Measurements from ENCODE around the gene CHEK2. TPM values are rescaled to one million over a fixed set of nuclear protein-coding genes. Genes with fewer than 3 reads are reported as not detected.

Gene CHEK2
- polyA plus RNA-seq (2012; ENCODE audit: missing spikeins): 21.5 TPM

- peak; percentile 81 for TF ChIP-seq POLR2AphosphoS5 (IDR thresholded peaks at IDR 0.05; ENCODE audit: low read depth, low read length)
- TF ChIP-seq TAF1 (IDR thresholded peaks at IDR 0.05; ENCODE audit: borderline replicate concordance, low read depth, low read length): peak; percentile 62; the same call in 1 of the 2 replicates
- TF ChIP-seq POLR2A (IDR thresholded peaks at IDR 0.05; ENCODE audit: low read depth, low read length): peak; percentile 80
- peak; percentile 99 for FAIRE-seq
- DNase-seq (ENCODE audit: insufficient read length): peak; percentile 88
Measured at GRCh38 chr22:28741785-28742561, at the start of gene CHEK2, which contains the start of gene HSCB. TSS of gene CHEK2 (minus strand) at chr22:28741820. CDS start at chr22:28734721, 7,099 bp downstream. TSS of gene HSCB (plus strand) at chr22:28742039. CDS start at chr22:28742096, 57 bp downstream.

- no peak for TF ChIP-seq POLR2AphosphoS5 (IDR thresholded peaks at IDR 0.05; ENCODE audit: low read depth, low read length)
- no peak for TF ChIP-seq POLR2A (IDR thresholded peaks at IDR 0.05; ENCODE audit: low read depth, low read length)
- no peak for TF ChIP-seq TAF1 (IDR thresholded peaks at IDR 0.05; ENCODE audit: borderline replicate concordance, low read depth, low read length)
- FAIRE-seq (peak; percentile 24), DNase-seq (ENCODE audit: insufficient read length) (no peak)
Measured at GRCh38 chr22:28791124-28791523, 49.5 kb upstream of the CHEK2 start.

- DNase-seq (ENCODE audit: insufficient read length) (no peak), FAIRE-seq (no peak)
- TF ChIP-seq POLR2AphosphoS5 (IDR thresholded peaks at IDR 0.05; ENCODE audit: low read depth, low read length): no peak
- TF ChIP-seq POLR2A (IDR thresholded peaks at IDR 0.05; ENCODE audit: low read depth, low read length): no peak
- no peak for TF ChIP-seq TAF1 (IDR thresholded peaks at IDR 0.05; ENCODE audit: borderline replicate concordance, low read depth, low read length)
Measured at GRCh38 chr22:28788601-28789000, 47.0 kb upstream of the CHEK2 start.

DNA sequence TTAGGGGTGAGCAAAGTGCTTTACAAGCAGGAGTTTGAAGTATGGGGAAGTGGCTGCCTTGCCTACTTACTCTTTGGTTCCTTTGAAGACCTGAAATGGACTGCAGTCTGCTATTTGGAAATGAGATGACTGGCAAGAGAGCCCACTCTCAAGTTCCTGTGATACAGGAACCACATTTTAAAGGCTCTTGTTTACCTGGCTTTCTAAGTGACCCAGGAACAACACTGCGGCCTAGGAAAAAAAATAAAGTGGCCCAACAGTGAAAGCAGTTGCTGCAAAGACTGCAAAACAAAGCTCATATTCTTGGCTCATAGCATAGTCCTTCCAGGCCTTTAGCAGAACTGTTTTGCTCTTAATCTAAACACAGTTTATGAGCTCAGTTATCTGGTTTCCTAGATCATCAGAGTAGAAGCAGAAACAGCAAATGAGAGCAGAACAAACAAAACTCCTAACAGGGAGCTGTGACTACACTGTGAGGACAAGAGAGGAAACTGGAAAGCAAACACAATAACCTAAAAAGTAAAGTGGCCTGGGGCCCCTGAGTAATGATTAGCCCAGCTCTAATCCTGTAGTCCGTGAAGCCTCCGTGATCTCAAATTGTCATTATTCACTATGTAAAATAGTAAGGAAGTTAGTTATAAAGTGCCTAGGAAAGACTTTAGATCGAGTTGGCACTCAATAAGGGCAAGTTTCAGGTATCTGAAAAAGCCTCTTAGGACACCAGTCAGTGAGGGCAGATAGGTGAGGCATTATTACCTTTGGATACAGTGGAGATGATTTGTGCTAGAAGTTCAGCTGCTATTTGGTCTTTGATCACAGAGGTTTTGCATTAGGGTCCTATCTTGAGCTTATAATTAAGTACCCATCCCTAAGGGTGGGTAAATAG is 42.4 kb upstream of the CHEK2 start:
- FAIRE-seq (no peak), DNase-seq (ENCODE audit: insufficient read length) (no peak)
- no peak for TF ChIP-seq POLR2A (IDR thresholded peaks at IDR 0.05; ENCODE audit: low read depth, low read length)
- no peak for TF ChIP-seq POLR2AphosphoS5 (IDR thresholded peaks at IDR 0.05; ENCODE audit: low read depth, low read length)
- TF ChIP-seq TAF1 (IDR thresholded peaks at IDR 0.05; ENCODE audit: borderline replicate concordance, low read depth, low read length): no peak

GRCh38 chr22:28780296-28780695 is 38.7 kb upstream of the CHEK2 start:
- DNase-seq (ENCODE audit: insufficient read length): no peak
- TF ChIP-seq POLR2AphosphoS5 (IDR thresholded peaks at IDR 0.05; ENCODE audit: low read depth, low read length) (no peak), POLR2A (IDR thresholded peaks at IDR 0.05; ENCODE audit: low read depth, low read length) (no peak), TAF1 (IDR thresholded peaks at IDR 0.05; ENCODE audit: borderline replicate concordance, low read depth, low read length) (no peak)
- FAIRE-seq: no peak

DNA sequence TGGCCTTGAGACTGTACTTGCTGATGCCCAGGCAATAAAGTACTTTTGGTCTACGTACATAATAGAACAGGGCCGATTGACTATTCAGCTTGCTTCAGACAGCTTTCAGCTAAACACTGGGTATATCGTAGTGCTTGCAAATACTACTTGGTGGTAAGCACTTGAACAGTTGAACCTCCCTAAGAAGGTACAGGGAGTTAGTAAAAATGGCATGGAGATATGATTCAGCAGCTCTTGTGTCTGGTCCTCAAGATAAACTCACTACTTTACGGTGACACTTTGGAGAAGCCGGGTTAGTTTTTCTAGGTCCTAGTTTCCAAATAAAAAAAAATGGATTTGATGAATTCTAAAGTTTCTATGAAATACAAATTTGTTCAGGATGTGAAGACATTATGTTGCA is 38.2 kb upstream of the CHEK2 start:
- no peak for FAIRE-seq
- TF ChIP-seq TAF1 (IDR thresholded peaks at IDR 0.05; ENCODE audit: borderline replicate concordance, low read depth, low read length) (no peak), POLR2A (IDR thresholded peaks at IDR 0.05; ENCODE audit: low read depth, low read length) (no peak), POLR2AphosphoS5 (IDR thresholded peaks at IDR 0.05; ENCODE audit: low read depth, low read length) (no peak)
- no peak for DNase-seq (ENCODE audit: insufficient read length)

- TF ChIP-seq POLR2AphosphoS5 (IDR thresholded peaks at IDR 0.05; ENCODE audit: low read depth, low read length) (no peak), POLR2A (IDR thresholded peaks at IDR 0.05; ENCODE audit: low read depth, low read length) (no peak), TAF1 (IDR thresholded peaks at IDR 0.05; ENCODE audit: borderline replicate concordance, low read depth, low read length) (no peak)
- no peak for FAIRE-seq
- DNase-seq (ENCODE audit: insufficient read length): no peak
Measured at GRCh38 chr22:28774378-28774777, 32.8 kb upstream of the CHEK2 start.

DNA sequence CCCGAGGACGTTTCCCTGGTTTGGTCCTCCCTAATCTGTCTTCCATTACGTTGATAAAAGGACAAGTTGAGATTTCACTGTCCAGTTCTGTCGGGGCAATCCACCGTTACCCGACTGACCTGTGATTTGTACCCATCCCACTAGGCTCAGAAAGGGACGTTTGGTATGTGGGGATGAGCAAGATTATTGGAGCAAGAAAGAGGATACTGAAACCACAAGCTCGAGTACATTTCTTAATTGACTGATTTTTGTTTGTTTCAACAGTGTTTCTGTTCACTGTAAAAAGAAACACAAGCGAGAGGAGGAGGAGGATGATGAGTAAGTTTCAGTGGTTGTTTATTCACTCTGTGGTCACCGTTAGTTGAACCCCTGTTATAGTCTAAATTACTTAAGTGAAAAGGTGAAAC is 31.8 kb upstream of the CHEK2 start:
- TF ChIP-seq TAF1 (IDR thresholded peaks at IDR 0.05; ENCODE audit: borderline replicate concordance, low read depth, low read length) (no peak), POLR2A (IDR thresholded peaks at IDR 0.05; ENCODE audit: low read depth, low read length) (no peak), POLR2AphosphoS5 (IDR thresholded peaks at IDR 0.05; ENCODE audit: low read depth, low read length) (no peak)
- DNase-seq (ENCODE audit: insufficient read length) (peak; percentile 23), FAIRE-seq (peak; percentile 76)

DNA sequence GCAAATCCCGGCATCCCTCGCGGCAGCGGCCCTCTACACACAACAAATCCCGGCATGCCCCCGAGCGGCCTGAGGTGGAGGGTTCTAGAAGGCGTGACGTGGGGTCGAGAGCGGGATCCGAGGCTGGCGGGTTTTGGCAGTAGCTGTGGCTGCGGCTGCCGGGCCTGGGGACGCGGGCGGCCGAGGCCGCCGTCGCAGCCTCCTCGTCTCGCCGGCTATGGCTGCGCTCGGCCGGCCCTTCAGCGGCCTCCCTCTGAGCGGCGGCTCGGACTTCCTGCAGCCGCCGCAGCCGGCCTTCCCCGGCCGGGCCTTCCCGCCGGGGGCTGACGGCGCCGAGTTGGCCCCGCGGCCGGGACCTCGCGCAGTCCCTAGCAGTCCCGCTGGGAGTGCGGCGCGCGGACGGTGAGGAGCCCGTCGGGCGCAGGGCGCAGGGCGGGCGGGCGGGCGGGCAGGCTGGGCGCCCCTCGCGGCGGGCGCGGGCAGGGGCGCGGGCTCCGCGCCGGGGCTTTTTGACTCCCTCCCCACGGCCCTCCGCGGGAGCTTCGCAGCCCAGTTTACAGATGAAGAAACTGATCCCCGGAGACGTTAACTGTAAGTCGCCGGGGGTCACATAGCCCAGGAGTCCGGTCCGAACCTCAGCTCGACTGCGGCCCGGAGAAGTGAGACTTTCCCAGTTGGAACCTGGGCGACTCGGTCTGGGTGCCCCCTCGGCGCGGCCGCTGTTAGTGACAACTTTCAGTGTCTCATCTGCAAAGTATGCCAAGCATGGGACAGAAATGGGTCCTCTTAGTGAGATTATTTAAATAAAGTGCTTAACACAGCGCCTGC is 31.2 kb upstream of the CHEK2 start, which contains the start of gene CCDC117:
CCDC117 (plus strand) TSS at position 63 of the 828 bp plus-strand sequence; CDS start at position 218, 155 bp downstream.
- TF ChIP-seq POLR2AphosphoS5 (IDR thresholded peaks at IDR 0.05; ENCODE audit: low read depth, low read length) (peak; percentile 54; the same call in 1 of the 2 replicates), TAF1 (IDR thresholded peaks at IDR 0.05; ENCODE audit: borderline replicate concordance, low read depth, low read length) (0 out of 2 replicates have a peak, but pooled peaks have one; percentile 37), POLR2A (IDR thresholded peaks at IDR 0.05; ENCODE audit: low read depth, low read length) (peak; percentile 84; the same call in 1 of the 2 replicates)
- DNase-seq (ENCODE audit: insufficient read length) (peak; percentile 94), FAIRE-seq (peak; percentile 97)

DNA sequence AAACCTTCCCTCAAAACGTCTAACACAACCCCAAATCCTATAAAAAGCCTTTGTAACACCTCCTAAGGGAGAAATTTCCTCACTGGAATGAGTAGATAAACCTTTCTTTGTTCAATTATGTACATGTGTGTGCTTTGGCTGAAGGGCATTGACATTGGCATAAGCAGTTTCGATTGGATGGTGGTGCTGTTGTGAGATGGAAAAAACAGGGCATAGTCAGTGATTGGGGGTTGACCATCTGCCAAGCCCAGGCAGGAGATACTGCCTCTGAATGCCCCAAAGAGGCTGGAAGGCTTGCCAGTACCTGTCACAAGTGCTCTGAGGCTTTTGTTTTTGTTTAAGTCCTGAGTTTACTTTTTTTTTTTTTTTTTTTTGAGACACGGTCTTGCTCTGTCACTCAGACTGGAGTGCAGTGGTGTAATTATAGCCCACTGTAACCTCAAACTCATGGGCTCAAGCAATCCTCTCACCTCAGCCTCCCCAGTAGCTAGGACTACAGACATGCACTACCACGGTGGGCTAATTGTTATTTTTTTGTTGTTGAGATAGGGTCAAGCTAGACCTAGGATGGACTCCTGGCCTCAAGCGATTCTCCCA is 29.7 kb upstream of the CHEK2 start:
- FAIRE-seq (no peak), DNase-seq (ENCODE audit: insufficient read length) (no peak)
- no peak for TF ChIP-seq POLR2A (IDR thresholded peaks at IDR 0.05; ENCODE audit: low read depth, low read length)
- no peak for TF ChIP-seq TAF1 (IDR thresholded peaks at IDR 0.05; ENCODE audit: borderline replicate concordance, low read depth, low read length)
- no peak for TF ChIP-seq POLR2AphosphoS5 (IDR thresholded peaks at IDR 0.05; ENCODE audit: low read depth, low read length)

Measured in GM12892 (cell line).